Memory B cell (primary cell): Measurements from ENCODE around the gene PAXX.

ENCODE experiments used
- ATAC-seq: fragments of 150-1000 bp; cut with Tn5 transposase; 2 replicates; pipeline ENCODE4 v1.10.0; 2021; ENCODE audit warnings: low read depth, mild to moderate bottlenecking, moderate library complexity
- DNase-seq, 2 donors: peaks; one replicate each; pipeline ENCODE4 v3.0.0; 2022; ENCODE audit warnings: low spot score in 2 of 2
- H3K27ac Mint-ChIP-seq: one replicate; pipeline ENCODE4 v1.8.0; 2022; ENCODE audit warnings: mild to moderate bottlenecking, moderate library complexity, mixed read lengths
- H3K27me3 Mint-ChIP-seq: one replicate; pipeline ENCODE4 v1.8.0; 2022; ENCODE audit warnings: mixed read lengths
- H3K36me3 Mint-ChIP-seq: one replicate; pipeline ENCODE4 v1.8.0; 2022; ENCODE audit warnings: mild to moderate bottlenecking, mixed read lengths
- H3K4me1 Mint-ChIP-seq: one replicate; pipeline ENCODE4 v1.8.0; 2022; ENCODE audit warnings: mixed read lengths
- H3K4me3 Mint-ChIP-seq: one replicate; pipeline ENCODE4 v1.8.0; 2022; ENCODE audit warnings: mild to moderate bottlenecking, moderate library complexity, mixed read lengths
- H3K9me3 Mint-ChIP-seq: one replicate; pipeline ENCODE4 v1.8.0; 2022; ENCODE audit warnings: mixed read lengths

PAXX gene

DNA sequence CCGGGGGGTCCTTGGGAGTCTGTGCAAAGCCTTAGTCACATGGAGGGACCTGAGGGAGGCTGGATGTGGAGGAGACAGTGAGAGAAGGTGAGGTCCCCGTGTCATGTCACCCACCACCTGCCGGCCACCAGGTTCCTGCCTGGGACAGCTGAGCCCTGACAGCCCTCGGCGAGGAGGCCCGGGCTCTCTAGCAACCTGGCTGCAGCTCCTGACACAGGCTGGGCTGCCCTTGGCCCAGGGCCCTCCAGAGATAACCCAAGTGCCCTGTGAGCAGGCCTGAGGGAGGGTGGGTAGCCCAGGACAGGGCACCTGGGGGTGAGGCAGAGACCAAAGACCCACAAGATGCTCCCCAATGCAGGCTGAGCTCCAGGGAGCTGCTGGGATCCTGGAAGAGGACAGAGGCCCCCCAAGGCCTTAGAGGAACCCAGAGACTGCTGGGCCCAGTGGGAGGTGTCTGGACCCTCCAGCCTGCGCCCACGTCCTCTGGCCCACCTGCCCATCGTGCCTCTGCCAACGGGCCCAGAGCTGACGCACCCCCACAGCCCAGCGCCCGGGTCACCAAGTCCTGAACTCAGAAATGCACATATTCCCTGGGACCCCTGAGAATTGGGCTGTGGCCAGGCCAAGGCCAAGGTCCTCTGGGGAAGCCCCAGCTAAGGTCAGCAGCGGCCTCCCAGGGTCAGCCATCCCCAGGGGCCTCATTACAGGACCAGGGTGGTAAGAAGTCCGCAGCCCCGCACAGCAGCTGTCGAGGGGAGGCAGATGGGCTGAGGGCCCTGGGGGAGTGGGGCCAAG, 23.7 kb upstream of the PAXX start:
- H3K27ac Mint-ChIP-seq: no peak overlapping the region
- no peak overlapping the region for H3K4me3 Mint-ChIP-seq
- H3K9me3 Mint-ChIP-seq: no peaks in the 10 kb centered on the region
- peaks cover 11% of the 10 kb centered on the region for H3K4me1 Mint-ChIP-seq
- DNase-seq (no peak), ATAC-seq (no peak)
- H3K36me3 Mint-ChIP-seq: no peaks in the 10 kb centered on the region
- H3K27me3 Mint-ChIP-seq: peaks cover 10% of the 10 kb centered on the region

DNA sequence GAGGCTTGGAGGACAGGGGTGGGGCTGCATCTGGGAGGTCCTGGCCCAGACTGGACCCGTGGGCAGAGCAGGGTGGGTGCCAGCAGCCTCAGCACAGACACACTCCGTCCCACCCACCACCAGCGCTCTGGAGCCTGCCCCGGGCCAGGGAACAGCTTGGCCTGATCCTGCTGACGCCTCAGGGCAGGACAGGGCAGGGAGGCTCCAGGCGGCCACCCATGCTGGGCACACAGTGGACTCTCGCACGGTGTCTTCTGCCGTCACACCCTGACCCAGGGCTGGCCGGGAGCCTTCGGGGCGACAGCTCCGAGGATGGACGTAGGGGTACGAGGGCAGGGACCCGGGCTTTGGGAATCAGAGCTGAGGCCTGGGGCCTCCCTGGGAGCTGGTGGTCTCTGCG, 23.1 kb upstream of the PAXX start:
- no peak for DNase-seq
- H3K27ac Mint-ChIP-seq: no peak overlapping the region
- no peak overlapping the region for H3K4me3 Mint-ChIP-seq
- no peaks in the 10 kb centered on the region for H3K9me3 Mint-ChIP-seq
- no peak for ATAC-seq
- H3K27me3 Mint-ChIP-seq: peaks cover 10% of the 10 kb centered on the region
- H3K4me1 Mint-ChIP-seq: peaks cover 11% of the 10 kb centered on the region
- no peaks in the 10 kb centered on the region for H3K36me3 Mint-ChIP-seq

DNA sequence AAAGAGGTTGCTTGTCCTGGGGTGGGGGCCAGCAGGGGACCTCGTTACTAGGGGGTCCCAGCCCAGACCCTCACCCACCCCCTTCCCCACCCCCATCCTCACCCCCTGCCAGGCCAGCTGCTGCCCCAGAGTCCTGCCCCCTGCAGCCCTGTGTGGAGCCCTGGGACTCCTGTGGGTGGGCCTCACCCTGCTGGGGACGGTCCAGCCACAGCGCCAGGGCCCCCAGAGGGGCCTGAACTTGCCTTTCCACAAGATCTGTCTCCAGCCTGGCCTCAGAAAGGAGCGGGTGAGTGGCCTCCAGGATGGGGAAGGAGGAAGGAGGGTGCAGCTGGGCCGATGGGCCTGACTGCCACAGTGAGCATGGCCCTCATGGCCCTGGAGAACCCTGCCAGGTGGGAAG, 22.4 kb upstream of the PAXX start:
- no peak for ATAC-seq

DNA sequence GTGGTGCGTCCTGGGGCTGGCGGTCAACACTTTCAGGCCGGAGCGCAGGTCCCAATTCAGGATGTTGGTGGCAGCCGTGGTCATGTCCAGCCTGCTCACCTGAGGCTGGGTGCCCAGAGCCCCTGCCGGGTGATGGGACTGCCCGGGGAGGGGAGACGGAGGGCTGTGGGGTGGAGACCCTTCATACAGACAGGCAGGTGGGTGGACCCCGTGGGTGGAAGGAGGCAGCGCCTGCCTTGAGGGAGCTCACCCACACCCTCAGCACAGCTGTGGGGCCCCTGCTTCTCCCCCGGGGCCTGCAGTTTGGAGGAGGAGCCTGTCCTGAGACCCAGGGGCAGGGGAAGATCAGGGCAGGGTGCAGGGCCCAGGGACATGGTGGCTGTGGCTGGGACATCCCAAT, 21.9 kb upstream of the PAXX start:
- ATAC-seq (peak; percentile 20), DNase-seq (no peak)
- Mint-ChIP-seq H3K27me3 (peaks cover 10% of the 10 kb centered on the region), H3K27ac (no peak overlapping the region), H3K4me1 (peaks cover 9% of the 10 kb centered on the region), H3K4me3 (no peak overlapping the region), H3K9me3 (no peaks in the 10 kb centered on the region), H3K36me3 (no peaks in the 10 kb centered on the region)

More for the DNA sequence above, 22.4 kb upstream of the PAXX start:
- no peak overlapping the region for H3K27ac Mint-ChIP-seq
- H3K4me3 Mint-ChIP-seq: no peak overlapping the region
- no peaks in the 10 kb centered on the region for H3K9me3 Mint-ChIP-seq
- no peak for DNase-seq
- no peaks in the 10 kb centered on the region for H3K36me3 Mint-ChIP-seq
- H3K4me1 Mint-ChIP-seq: peaks cover 9% of the 10 kb centered on the region
- peaks cover 10% of the 10 kb centered on the region for H3K27me3 Mint-ChIP-seq

DNA sequence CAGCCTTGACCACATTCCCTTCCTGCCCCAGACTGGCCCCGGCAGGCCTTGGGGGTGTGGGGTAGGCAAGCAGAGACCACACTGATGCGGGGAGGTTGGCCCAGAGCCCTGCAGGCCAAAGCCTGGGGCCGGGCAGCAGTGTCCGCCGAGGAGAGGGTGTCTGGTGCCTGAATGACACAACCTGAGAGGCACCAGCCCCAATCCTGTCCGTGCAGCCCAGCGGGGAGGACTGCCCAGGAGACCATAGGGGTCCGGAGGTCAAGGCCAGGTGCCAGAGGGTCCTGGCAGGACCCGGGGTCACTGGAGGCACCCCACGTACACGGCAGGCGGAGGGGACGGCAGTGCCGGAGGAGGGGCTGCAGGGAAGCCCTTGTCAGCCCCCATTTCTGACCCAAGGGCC, 20.5 kb upstream of the PAXX start:
- no peaks in the 10 kb centered on the region for H3K36me3 Mint-ChIP-seq
- H3K27me3 Mint-ChIP-seq: peaks cover 8% of the 10 kb centered on the region

DNA sequence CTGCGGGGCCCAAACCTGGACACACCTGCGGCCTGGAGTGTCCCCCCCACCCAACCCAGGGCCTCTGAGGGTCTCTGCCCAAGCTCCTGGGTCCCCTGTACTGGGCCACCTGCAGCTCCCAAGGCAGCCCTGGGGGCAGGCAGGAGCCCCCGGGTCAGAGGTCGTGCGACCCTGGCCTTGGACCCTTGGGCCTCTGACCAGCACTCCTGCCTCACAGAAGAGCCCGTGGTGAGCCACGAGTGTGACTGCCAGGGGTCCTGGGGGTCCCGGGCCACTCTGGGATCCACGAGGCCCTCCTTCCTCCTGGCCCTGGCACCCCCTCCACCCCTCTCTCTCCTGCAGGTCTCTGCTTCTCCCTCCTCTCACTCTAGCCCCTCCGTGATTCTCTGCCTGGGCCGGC, 19.9 kb upstream of the PAXX start:
- H3K27me3 Mint-ChIP-seq: peaks cover 8% of the 10 kb centered on the region
- no peaks in the 10 kb centered on the region for H3K9me3 Mint-ChIP-seq
- DNase-seq: no peak
- no peaks in the 10 kb centered on the region for H3K36me3 Mint-ChIP-seq
- no peaks in the 10 kb centered on the region for H3K4me1 Mint-ChIP-seq
- H3K27ac Mint-ChIP-seq: no peak overlapping the region
- no peak for ATAC-seq
- H3K4me3 Mint-ChIP-seq: no peak overlapping the region

More for the DNA sequence above, 20.5 kb upstream of the PAXX start:
- Mint-ChIP-seq H3K4me1 (no peaks in the 10 kb centered on the region), H3K9me3 (no peaks in the 10 kb centered on the region), H3K4me3 (no peak overlapping the region), H3K27ac (no peak overlapping the region)
- ATAC-seq: no peak
- DNase-seq: no peak

DNA sequence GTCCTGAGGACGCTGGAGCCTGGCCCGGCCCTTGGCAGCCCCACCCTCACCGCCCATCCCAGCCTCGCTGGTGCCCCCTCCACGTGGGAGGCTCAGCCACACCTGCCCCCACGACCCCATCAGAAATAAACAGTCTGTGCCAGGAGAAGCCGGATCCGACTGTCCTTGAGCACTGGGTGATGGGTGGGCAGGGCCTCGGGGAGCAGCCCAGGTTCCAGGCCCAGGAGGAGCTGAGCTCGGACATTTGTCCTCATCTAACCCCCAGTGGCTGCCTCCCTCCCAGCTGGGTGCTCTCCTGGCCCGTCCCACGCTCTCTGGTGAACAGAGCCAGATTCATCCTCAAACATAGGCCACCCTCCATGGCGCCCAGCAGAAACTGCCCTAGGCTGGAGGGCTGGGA, 19.5 kb upstream of the PAXX start:
- no peaks in the 10 kb centered on the region for H3K36me3 Mint-ChIP-seq
- H3K27ac Mint-ChIP-seq: no peak overlapping the region
- H3K4me3 Mint-ChIP-seq: no peak overlapping the region
- ATAC-seq (no peak), DNase-seq (no peak)
- H3K4me1 Mint-ChIP-seq: no peaks in the 10 kb centered on the region
- H3K9me3 Mint-ChIP-seq: no peaks in the 10 kb centered on the region
- peaks cover 11% of the 10 kb centered on the region for H3K27me3 Mint-ChIP-seq

DNA sequence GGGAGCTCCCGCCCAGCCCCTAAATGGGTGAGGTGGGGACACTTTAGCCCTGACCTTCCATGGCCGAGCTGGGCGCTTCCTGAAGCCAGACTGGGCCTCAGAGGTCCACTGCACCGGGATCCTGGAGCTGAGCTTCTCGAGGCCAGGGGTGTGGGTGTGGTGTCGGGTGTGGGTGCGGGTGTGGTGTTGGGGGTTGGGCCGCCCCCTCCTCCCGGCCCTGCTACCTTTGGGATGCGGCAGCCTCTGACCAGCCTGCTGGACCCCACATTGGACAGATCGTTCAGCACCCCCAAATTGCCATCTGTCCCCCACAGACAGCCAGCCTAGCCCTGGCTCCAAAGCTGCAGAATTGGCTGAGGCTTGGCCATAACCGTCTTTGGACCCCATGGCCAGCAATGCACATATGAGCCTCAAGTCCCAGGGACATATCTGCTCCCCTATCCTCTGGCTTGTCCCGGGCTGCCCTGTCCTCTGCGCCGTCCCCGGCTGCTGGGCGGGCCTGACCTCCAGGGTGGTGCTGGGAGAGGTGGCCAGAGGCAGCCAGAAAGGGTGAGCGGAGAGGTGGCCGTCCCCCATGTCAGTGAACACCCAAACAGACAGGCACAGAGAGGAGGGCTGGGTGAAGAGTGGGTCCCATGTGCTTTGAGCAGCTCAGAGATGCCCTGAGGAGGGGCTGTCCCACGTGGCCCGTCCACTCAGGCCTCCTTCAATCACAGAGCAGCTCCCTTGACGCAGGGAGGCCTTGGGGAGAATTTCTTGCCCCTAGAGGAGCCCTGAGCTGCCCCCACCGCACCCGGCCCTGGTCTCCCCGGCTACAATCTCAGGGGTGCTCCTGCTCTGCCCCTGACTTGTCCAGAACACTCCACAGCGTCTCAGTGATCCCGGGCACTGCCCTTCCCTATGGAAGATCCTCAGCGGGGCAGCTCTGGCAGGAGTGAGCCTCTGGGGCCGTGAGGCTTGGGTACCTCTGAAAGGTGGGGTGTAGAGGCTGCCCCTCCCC, 18.3 kb upstream of the PAXX start:
- H3K4me3 Mint-ChIP-seq: no peak overlapping the region
- DNase-seq: no peak
- no peak overlapping the region for H3K27ac Mint-ChIP-seq
- H3K36me3 Mint-ChIP-seq: no peaks in the 10 kb centered on the region
- ATAC-seq: no peak
- no peaks in the 10 kb centered on the region for H3K4me1 Mint-ChIP-seq
- peaks cover 10% of the 10 kb centered on the region for H3K27me3 Mint-ChIP-seq
- no peaks in the 10 kb centered on the region for H3K9me3 Mint-ChIP-seq

DNA sequence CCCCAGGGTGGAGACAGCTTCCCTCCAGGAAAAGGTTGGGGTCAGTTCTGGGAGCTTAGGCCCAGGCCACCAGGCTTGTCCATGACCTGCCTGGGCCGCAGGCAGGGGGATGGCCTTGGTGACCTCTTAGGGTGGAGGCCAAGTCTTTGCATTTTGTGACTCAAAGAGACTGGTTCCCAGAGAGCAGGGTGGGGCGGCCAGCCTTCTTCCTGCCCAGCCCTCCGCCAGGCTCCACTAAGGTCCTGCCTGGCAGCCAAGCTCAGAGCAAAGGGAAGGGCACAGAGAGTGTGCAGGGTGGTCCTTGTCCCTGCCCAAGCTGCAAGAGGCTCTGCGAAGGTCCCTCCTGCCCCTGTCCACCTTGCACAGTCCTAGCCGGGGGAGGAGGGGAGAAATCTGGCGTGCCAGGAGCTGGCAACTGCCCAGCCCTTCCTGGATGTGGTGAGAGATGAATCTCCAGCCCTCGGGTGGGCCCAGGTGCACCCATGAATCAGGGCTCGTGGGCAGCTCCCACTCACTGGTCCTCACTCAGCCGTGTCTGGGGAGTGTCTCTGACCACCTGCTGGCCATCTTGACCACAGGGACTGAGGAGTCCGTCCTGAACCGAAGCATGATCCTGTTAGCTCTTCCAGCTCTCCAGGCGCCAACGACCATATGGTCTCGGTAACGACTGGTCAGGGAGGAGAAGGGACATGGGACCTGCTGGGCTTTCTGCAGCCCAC, 17.2 kb upstream of the PAXX start:
- Mint-ChIP-seq H3K4me3 (no peak overlapping the region), H3K4me1 (no peaks in the 10 kb centered on the region), H3K27ac (no peak overlapping the region), H3K27me3 (peaks cover 9% of the 10 kb centered on the region), H3K9me3 (no peaks in the 10 kb centered on the region), H3K36me3 (no peaks in the 10 kb centered on the region)
- DNase-seq: no peak
- no peak for ATAC-seq

DNA sequence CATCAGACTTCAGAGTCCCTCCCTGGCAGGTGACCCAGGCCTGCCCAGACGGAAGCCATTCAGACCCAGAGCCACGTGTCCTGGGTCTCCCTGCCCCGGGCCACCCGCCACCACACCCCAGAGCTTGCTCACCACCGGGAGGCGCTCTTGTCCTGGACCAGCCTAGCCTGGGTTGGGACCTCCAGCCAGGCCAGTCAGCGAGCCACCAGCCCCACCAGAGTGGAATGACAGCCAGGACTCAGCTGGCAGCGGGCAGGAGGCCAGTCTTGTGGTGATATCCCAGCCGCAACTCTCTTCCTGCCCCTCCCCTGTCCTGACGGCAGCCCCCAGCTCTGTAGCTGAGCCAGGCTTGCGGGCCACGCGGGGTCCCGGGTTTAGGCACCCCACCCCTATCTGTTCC, 16.6 kb upstream of the PAXX start:
- ATAC-seq (peak; percentile 28), DNase-seq (no peak)
- Mint-ChIP-seq H3K9me3 (no peaks in the 10 kb centered on the region), H3K4me3 (no peak overlapping the region), H3K27me3 (peaks cover 9% of the 10 kb centered on the region), H3K36me3 (no peaks in the 10 kb centered on the region), H3K27ac (no peak overlapping the region), H3K4me1 (no peaks in the 10 kb centered on the region)

DNA sequence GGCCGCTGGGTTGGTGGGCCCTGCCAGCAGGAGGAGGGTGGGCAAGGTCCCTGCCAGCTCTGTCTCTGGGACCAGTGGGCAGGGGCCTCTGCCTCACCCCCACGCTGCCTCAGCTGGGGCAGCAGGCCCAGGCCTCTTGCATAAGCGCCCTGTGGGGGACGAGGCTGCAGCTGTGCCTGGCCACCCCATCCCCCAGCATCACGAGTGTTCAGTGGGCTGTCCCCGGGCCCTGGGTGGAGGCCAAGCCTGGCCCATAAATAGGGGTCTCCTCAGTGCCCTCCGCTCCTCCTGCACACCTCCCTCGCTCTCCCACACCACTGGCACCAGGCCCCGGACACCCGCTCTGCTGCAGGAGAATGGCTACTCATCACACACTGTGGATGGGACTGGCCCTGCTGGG, 15.0 kb upstream of the PAXX start, which contains the start of gene PTGDS:
TSS of gene PTGDS (plus strand) at position 282 of the 400 bp plus-strand sequence. CDS start at position 357, 75 bp downstream.
- DNase-seq (no peak), ATAC-seq (no peak)
- Mint-ChIP-seq H3K9me3 (no peaks in the 10 kb centered on the region), H3K27ac (no peak within 1 kb of the TSS), H3K36me3 (no peaks in the 10 kb centered on the region), H3K4me1 (no peaks in the 10 kb centered on the region), H3K4me3 (peak within 1 kb of the TSS; percentile 9), H3K27me3 (peaks cover 12% of the 10 kb centered on the region)

DNA sequence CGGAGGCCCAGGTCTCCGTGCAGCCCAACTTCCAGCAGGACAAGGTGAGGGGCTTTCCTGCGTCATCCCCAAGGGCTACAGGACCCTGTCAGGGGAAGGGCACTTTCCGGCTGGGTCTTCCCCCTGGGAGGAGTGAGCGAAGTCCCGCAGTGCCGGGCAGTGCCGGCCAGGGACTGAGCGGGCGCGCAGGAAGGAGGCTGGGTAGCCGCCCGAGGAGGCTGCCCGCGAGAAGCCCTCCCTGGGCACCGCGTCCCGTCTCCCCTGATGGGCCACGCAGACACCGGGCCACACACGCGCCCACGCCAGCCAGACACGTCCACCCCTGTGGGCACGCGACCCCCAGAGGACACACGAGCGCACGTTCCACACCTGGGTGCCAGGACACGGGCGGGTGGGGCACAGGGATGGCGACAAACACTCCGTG, 14.6 kb upstream of the PAXX start:
- H3K27ac Mint-ChIP-seq: no peak overlapping the region
- no peak for DNase-seq

DNA sequence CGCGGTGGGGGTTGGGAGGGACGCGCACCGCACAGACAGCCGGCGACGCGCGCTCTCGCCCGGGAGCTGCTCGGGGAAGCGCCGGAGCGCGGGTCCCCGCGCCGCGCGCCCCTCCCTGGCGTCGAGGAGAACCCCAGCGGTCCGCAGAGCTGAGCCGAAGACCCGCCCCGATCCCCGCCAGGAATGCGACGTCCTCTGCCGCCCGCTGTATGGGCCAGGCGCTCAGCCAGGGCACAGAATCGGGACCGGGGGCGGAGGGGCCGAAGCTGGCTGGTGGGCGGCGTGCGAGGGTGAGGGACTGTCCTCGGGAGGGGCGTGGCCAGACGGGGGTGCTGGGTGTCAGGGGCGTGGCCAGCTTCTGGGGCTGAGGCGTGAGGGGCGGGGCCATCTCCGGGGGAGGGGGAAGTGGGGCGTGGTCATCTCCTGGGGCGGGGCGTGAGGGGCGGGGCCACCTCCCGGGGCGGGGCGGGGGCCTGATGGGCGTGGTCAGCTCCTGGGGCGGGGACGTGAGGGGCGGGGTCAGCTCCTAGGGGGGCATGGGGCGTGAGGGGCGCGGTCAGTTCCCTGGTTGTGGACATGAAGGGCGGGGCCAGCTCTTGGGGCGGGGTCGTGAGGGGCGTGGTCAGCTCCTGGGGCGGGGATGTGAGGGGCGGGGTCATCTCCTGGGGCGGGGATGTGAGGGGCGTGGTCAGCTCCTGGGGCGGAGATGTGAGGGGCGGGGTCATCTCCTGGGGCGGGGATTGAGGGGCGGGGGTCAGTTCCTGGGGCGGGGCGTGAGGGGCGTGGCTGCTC, 14.0 kb upstream of the PAXX start:
- Mint-ChIP-seq H3K27me3 (peaks cover 11% of the 10 kb centered on the region), H3K27ac (no peak overlapping the region), H3K36me3 (no peaks in the 10 kb centered on the region), H3K9me3 (no peaks in the 10 kb centered on the region), H3K4me3 (no peak overlapping the region), H3K4me1 (no peaks in the 10 kb centered on the region)
- DNase-seq (peak in 1 of 2 donors; percentile 67), ATAC-seq (peak; percentile 53)

More for the DNA sequence above, 14.6 kb upstream of the PAXX start:
- Mint-ChIP-seq H3K4me3 (peak overlapping the region; percentile 9), H3K9me3 (no peaks in the 10 kb centered on the region), H3K27me3 (peaks cover 12% of the 10 kb centered on the region), H3K4me1 (no peaks in the 10 kb centered on the region), H3K36me3 (no peaks in the 10 kb centered on the region)
- no peak for ATAC-seq
